HG03064 (cell line): Measurements from ENCODE around the gene SETD7.

Experiments
- ATAC-seq: cut with Tn5 transposase; IDR thresholded peaks from one replicate; pipeline ENCODE4 v1.9.1; 2021; ENCODE audit warnings: low read depth; ENCODE audit not compliant: unreplicated experiment

The SETD7 gene

GRCh38 chr4:139575072-139575471, 19.1 kb upstream of the SETD7 start:
- no peak for ATAC-seq

DNA sequence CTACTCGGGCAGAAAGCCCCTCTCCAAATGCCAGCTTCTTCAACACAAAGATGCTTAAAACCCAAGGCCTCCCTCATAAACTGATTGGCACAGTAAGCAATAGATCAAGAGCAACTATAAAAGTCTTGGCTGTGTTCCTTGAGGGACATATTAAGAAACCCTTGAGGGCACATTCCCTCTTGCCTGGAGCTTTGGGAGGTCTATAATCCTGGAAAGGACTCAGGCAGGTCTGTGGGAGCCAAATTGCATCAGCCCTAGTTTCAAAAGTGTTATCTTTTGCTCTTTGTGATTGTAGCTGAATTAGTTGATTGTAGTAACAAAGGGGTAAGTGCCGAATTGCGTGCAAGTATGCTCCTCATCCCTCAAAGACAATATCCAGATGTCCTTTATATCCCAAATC, 18.6 kb upstream of the SETD7 start:
- no peak for ATAC-seq

DNA sequence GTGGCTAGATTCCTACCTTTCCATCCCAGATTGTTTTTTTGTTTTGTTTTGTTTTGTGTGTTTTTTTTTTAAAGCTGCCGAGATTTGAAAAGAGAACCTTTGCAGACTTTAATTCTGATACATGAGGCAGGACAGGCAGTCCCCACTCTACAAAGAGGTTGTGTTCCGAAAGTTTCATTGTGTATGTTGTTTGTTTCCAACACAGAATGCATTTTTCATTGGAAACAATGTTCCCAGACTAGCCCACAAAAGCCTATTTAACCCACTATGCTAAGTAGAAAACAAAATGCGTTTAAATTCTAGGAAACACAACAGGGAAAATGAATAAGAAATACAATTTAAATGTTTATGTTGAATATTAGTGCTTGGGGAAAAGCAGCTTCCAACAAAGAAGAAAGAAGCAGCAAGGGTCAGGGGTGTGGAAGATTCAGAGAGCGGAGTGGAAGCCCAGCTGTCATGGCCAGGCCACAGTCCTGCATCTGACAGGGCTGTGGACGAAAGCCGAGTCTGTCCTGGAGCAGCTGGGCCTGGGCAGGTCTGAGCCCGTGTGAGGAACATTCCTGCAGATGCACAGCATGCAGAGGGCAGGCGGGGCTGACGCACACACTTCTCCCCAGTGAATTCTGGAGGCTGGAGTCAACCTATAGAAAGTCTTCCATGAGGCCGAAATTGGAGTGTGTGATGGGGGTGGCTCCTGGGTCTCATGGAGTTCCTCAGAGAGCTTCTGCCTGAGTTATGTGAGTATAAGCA, 12.4 kb upstream of the SETD7 start:
- ATAC-seq: no peak

- no peak for ATAC-seq
These were observed 11.3 kb upstream of the SETD7 start for GRCh38 chr4:139567159-139567870.

GRCh38 chr4:139564502-139564901, 8.5 kb upstream of the SETD7 start:
- no peak for ATAC-seq

DNA sequence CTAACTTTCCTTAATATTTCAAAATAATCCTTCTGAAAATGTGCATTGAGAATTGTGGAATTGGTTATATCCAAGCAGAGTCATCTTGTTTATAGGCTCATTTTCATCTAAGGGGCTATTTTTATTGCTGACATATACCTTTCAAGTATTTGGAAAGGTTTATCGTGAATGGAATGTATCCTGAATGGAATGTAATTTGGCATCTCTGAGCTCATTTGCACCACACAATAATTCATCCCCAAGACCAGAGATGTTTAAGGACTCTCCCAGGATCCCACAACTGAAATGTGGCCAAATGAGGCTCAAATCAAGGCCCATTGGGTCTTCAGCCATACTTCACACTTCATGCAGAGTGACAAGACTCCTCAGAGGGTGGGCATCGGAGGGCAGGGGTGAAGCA, 7.5 kb upstream of the SETD7 start:
- ATAC-seq: no peak

DNA sequence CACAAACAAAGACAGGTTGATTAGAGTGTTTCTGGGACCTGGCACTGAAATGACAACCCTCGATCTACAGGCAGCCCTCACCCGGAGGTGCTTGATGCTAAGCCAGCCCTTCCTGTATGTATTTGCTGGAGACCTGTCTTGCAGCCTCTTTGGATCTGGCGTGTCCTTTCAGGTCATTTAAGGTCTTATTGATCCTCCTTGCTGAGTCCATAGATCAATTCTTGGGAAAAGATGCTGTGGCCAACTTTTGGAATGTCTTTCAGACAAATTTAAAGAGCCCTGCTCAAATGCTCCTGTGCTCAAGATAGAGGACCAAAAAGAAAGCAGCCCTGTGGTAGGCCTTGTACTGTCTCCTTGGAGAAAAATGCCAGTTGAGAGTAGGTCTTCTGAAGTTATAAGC, 6.8 kb upstream of the SETD7 start:
- ATAC-seq: no peak

GRCh38 chr4:139562067-139562684, 6.2 kb upstream of the SETD7 start:
- no peak for ATAC-seq

DNA sequence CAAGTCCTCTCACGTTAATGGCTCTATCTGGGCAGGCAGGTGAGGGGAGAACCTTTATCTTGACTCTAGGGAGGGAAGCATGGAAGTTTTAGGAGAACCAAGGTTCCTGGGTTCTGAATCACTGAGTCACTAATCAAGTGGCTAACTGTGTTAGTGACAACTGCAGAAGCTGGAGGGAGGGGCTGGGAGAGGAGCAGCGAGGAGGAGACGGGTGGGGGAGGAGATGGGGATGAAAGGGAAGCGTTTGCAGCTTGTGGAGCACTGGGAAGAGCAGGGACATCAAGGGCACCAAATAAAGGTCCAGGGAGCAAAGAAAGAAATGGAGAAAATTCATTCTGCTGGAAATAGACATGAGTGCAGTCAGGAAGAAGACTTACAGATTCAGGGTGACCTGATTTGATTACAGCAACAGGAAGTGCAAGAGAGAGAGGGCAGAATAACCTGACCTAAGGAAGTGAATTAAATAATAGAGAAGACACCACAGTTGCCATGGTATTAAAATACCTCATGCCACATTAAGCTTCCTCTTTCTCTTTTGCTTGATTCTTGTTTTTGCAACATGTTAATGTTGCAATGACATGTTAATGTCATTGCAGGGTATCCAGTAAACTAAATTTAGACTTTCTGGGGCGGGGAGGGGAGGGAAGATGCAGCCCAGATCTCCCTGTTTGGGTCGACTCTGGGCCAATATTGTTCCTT, 4.5 kb upstream of the SETD7 start:
- no peak for ATAC-seq

DNA sequence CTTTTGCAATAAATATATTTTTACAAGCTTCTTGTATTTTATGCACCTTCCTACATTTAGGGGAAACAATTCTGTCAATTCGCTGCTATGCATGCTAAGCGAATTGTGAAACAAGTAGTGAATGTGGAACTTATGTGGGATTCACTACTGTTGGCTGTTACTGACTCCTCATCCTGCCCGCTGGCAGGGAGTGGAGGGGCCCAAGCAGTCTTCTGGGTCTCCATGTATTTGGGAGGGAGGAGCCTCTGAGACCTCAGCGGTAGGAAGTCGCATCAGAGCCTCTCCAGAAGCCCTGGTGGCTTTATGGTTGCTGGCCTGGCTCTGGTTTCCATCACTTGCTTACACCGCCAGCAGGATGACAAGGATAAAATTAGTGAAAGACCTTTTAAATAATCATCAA, 3.7 kb upstream of the SETD7 start:
- ATAC-seq: no peak

DNA sequence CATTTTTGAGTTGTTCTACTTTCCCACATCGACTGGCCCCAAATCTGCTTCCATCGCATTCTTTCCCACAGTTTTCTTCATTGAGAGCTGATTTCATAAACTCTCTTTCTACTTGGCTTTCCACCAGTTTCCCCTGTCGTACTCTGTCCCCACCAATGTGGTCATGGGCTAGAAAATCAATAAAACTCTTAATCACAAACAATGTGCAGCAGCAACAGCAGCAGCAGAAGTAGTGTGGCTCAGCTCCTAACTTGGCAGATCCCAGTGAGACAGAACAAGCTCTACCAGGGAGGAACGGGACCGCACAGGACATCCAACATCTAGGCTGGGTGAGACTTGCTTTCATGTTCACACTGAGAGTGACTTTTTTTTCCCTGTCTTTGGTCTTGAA, 3.1 kb upstream of the SETD7 start:
- ATAC-seq: no peak

- ATAC-seq: no peak
These were observed 2.4 kb upstream of the SETD7 start for GRCh38 chr4:139558235-139559088.

DNA sequence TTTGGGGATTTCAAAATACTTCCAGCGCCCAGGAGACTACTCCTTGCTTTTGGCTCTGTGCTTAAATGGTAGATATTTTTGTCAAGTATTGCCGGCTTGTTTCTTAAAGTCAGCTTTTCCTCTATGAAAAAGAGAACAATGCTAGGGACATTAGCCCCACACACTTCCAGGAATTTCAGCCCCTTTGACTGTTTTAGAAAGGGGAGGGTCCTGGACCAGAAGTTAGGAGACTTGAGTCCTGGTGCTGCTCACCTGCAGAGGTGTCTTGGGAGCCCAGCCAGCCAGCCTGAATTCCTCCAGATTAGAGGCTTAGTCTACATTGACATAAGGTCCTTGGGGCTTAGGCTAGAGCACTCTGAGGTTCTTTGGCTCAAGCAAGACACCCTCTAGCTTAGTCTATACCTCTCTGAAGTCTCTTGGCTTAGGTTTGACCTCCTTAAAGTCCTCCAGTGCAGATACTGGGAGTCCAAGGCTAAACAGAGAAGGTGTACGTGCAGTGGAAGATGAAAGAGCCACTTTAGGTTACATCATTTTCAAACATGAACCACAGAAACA, 1.6 kb upstream of the SETD7 start:
- ATAC-seq: no peak

DNA sequence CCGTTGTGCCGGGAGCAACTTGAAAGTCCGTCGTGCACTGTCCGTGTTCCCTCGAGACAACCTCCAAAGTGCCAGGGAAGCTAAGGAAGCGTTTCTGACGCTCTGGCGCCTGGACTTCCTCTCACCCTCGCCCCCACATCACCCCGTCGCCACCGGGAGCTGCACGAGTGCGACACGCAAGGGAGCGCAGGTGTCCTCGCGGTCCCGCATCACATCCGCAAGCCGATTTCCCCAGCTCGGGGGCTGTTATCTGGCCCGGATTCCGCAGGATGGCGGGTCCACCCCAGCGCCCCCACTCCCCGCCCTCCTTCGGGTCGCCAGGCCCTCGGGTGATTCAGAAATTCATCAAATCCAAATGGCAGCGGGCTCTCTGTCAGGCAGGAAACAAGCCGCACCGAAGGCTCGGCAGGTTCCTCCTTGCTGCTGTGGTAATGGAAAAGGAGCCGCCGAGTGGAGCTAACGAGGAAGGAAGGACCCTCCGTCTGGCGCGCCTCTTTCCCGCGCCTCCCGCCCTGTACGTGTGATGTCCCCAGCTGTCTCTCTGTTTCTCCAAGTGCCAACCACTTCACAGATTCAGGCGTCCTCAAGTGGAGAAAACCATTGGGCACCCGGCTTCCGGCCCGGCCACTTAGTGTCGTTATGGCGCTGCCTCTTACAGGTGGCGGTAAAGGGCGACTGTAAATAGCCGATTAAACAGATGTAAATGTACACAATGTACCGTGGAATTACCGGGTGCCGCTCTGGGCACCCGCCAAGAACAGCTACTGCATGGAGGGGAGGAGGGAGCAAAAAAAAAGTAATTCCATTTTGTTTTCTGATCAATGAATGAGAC, 921 bp upstream of the SETD7 start:
- ATAC-seq: no peak

- ATAC-seq: no peak
These were observed 331 bp downstream of the SETD7 start for GRCh38 chr4:139555705-139556070.

DNA sequence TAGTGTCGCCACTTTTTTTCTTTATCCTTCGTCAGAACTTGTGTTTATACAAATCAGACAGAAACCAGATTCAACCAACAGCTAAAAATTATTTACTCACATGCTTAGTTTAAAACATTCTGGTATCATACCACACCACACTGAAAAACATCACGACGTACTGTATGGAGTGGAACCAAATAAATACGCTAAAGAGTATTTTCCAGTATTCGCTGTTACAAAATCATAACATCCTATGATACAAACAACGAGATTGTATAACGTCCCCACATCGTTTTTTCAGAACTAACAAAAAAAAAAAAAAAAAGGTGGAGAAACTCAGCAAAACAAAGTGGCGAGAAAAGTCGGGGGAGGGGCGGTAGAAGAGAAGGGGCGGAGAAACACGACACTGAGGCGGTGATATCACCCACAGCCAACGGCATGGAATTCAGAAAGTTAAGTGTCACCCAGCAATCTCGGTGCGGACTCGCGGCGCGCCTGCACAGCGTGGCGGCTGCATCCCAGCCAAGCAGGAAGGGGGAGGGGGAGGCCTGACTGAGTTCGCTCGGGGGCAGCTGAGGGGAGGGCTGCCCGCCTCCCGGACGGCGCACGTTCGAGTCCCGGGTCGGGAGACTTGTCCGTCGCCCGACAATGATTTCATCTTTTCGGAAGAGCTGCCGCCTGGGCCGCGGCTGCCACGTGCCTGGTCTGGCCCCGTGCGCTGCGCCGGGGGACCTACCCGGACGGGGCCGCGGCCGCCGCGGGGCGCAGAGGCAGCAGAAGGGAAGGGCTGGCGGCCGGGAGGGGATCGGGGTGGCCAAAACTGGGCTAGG, 920 bp downstream of the SETD7 start:
- ATAC-seq: no peak

- ATAC-seq: no peak
These were observed 1.5 kb downstream of the SETD7 start for GRCh38 chr4:139554642-139554892.

DNA sequence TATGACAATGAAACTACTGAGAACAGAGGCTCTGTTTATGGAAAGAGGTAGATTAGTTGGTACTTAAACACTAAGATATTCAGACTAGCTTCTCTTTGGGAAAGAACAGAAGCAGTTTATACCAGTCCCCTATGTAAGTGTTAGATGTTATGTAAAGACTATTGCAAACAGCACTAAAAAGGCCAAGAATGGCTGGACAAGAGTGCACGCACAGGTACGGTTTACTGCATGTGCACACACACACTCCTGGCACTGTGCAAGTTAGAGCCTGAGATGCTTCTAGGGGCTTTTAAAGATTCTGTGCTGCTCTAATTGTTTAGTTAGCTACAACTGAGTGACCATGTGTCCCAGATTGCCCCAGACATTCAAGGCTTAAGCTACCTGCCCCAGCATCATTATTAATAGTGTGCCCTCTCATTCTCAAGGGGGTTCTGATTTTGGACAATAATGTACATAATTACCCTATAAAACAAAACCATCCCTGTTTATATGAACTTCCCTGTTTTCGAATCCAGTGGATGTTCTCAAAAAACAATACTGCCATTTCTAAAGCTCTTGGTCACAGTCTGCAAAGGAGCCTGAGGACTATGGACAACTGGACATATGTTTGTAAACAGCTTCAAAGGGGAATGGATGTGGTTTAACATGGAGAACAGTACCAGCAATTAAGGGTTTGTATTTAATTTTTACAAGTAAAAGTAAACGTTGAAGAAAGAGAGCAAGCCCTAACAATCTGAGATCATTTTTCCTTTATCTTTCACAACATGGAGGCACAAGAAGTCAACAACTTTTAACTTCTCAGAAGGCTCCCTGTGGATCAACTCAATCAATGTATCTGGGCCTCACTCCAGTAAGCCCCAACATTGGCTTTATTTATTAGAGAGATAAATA, 2.0 kb downstream of the SETD7 start:
- no peak for ATAC-seq
